AG10803 (cell line): ENCODE measurements around the gene B3GNT5.

Source experiments
- DNase-seq: peaks from one replicate; pipeline ENCODE4 v3.0.0; 2010; ENCODE audit warnings: low read depth
- H3K4me3 ChIP-seq: 2 replicates; pipeline ENCODE4 v1.5.1; 2011; ENCODE audit warnings: mild to moderate bottlenecking, low read length, control low read depth
- CTCF ChIP-seq: conservative IDR thresholded peaks from 2 replicates; pipeline ENCODE4 v1.5.1; 2011; ENCODE audit warnings: mild to moderate bottlenecking, low read length, control low read depth, inconsistent platforms

Gene B3GNT5

GRCh38 chr3:183279371-183279770 is 26.3 kb downstream of the B3GNT5 start:
- no peak for TF ChIP-seq CTCF
- no peak for DNase-seq
- H3K4me3 ChIP-seq = no peak overlapping the region

GRCh38 chr3:183281126-183281797 is 28.2 kb downstream of the B3GNT5 start:
- DNase-seq = no peak
- no peak overlapping the region for H3K4me3 ChIP-seq
- TF ChIP-seq CTCF = no peak

GRCh38 chr3:183283886-183284285 is 30.8 kb downstream of the B3GNT5 start:
- no peak overlapping the region for H3K4me3 ChIP-seq
- TF ChIP-seq CTCF = no peak
- no peak for DNase-seq

GRCh38 chr3:183284570-183284969 is 31.5 kb downstream of the B3GNT5 start:
- TF ChIP-seq CTCF = no peak
- DNase-seq = no peak
- no peak overlapping the region for H3K4me3 ChIP-seq

GRCh38 chr3:183285318-183285717 is 32.3 kb downstream of the B3GNT5 start:
- TF ChIP-seq CTCF = no peak
- H3K4me3 ChIP-seq = no peak overlapping the region
- no peak for DNase-seq

- no peak for TF ChIP-seq CTCF
- peak; percentile 92 for DNase-seq
- no peak overlapping the region for H3K4me3 ChIP-seq
Measured at GRCh38 chr3:183285828-183286457, 32.9 kb downstream of the B3GNT5 start.

GRCh38 chr3:183287301-183287971 is 34.4 kb downstream of the B3GNT5 start:
- peak; percentile 88 for DNase-seq
- TF ChIP-seq CTCF = no peak
- H3K4me3 ChIP-seq = no peak overlapping the region
